PC-9 (cell line): Measurements from ENCODE around the gene KREMEN1.

Experiments used
- EZH2 ChIP-seq: fragments of 200-600 bp; sonication (generic); IDR thresholded peaks from 2 replicates; pipeline ENCODE4 v1.8.0; 2017; ENCODE audit warnings: antibody characterized with exemption, low read depth
- TF ChIP-seq, protein P1 (sequence below): fragments of 200-600 bp; sonication (generic); conservative IDR thresholded peaks from 2 replicates; pipeline ENCODE4 v1.6.1; 2017; ENCODE audit warnings: mixed run types, antibody characterized with exemption, mild to moderate bottlenecking, moderate library complexity

DNA sequence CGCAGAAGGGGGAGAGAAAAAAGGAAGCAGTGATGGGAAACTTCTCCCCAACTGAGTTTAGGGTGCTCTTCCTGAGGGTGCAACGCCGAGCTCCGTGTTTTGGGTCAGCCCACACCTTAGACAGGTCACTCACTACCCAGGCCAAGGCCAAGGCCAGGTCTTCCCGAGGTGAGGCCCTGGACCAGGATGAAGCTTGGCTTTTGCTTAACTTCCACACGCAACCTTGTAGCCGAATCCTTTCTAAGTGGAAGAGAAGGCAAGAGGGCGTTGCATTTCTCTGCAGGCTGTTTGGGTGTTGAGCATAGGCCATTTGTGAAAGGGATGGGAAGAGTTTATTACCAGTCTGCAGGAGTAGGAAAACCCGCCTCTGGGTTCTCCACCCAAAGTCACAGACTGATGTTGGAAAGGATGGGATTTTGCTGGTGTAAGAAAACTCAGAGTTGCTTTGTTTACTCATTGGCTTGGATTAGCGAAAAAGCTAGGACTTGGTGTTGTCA is 1.5 kb downstream of the KREMEN1 start:
- TF ChIP-seq, protein P1, sequence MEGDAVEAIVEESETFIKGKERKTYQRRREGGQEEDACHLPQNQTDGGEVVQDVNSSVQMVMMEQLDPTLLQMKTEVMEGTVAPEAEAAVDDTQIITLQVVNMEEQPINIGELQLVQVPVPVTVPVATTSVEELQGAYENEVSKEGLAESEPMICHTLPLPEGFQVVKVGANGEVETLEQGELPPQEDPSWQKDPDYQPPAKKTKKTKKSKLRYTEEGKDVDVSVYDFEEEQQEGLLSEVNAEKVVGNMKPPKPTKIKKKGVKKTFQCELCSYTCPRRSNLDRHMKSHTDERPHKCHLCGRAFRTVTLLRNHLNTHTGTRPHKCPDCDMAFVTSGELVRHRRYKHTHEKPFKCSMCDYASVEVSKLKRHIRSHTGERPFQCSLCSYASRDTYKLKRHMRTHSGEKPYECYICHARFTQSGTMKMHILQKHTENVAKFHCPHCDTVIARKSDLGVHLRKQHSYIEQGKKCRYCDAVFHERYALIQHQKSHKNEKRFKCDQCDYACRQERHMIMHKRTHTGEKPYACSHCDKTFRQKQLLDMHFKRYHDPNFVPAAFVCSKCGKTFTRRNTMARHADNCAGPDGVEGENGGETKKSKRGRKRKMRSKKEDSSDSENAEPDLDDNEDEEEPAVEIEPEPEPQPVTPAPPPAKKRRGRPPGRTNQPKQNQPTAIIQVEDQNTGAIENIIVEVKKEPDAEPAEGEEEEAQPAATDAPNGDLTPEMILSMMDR: no peak
- TF ChIP-seq EZH2: no peak
